IPS DF 6.9 (cell line): ENCODE results near the gene HCRTR2.
"Not testable (repeated sequence)": the region's sequence is repeated elsewhere in the genome, so short reads cannot be mapped to it uniquely, and the experiment has no call there.

ENCODE experiments used
- DNase-seq: peaks from one replicate; pipeline ENCODE4 v3.0.0-alpha.2; 2013; ENCODE audit warnings: low read depth, low spot score
- H3K27ac ChIP-seq: one replicate; pipeline ENCODE4 v1.5.1; 2013; ENCODE audit warnings: low read length, control low read depth
- H3K27me3 ChIP-seq: 2 replicates; pipeline ENCODE4 v1.6.1; 2013; ENCODE audit warnings: mild to moderate bottlenecking, low read length; ENCODE audit not compliant: control insufficient read depth, insufficient read depth
- H3K36me3 ChIP-seq: 2 replicates; pipeline ENCODE4 v1.6.1; 2013; ENCODE audit warnings: low read length; ENCODE audit not compliant: control insufficient read depth, insufficient read depth
- H3K4me1 ChIP-seq: 2 replicates; pipeline ENCODE4 v1.6.1; 2013; ENCODE audit warnings: low read length; ENCODE audit not compliant: control insufficient read depth, insufficient read depth
- H3K4me3 ChIP-seq: 2 replicates; pipeline ENCODE4 v1.5.1; 2013; ENCODE audit warnings: mild to moderate bottlenecking, low read length
- H3K9me3 ChIP-seq: 2 replicates; pipeline ENCODE4 v1.6.1; 2013; ENCODE audit warnings: low read length, inconsistent platforms; ENCODE audit not compliant: control insufficient read depth, insufficient read depth
- WGBS: extraction: QIAGEN DNeasy Blood & Tissue Kit; methylation state at CpG from one replicate; pipeline ENCODE4 v1.1.7; 2013; ENCODE audit warnings: mixed read lengths, missing lambda C conversion rate; ENCODE audit not compliant: insufficient read length, insufficient coverage; 5-methylcytosine and 5-hydroxymethylcytosine counted together

HCRTR2 gene

GRCh38 chr6:55212156-55212555 lies 37.8 kb downstream of the HCRTR2 start:
- H3K4me3 ChIP-seq, result no peak overlapping the region
- no peaks in the 10 kb centered on the region for H3K4me1 ChIP-seq
- no peak for DNase-seq
- H3K27me3 ChIP-seq, result no peaks in the 10 kb centered on the region
- H3K36me3 ChIP-seq, result no peaks in the 10 kb centered on the region
- peaks cover 1% of the 10 kb centered on the region; the same call in 1 of the 2 replicates for H3K9me3 ChIP-seq
- H3K27ac ChIP-seq, result no peak overlapping the region
- WGBS, result no CpG with 5 or more reads among the region's 2 CpGs

GRCh38 chr6:55220961-55221360 lies 46.6 kb downstream of the HCRTR2 start:
- Histone ChIP-seq H3K4me1 (no peaks in the 10 kb centered on the region), H3K9me3 (no peaks in the 10 kb centered on the region), H3K27me3 (no peaks in the 10 kb centered on the region), H3K36me3 (no peaks in the 10 kb centered on the region), H3K4me3 (no peak overlapping the region), H3K27ac (no peak overlapping the region)
- DNase-seq, result no peak
- no CpG with 5 or more reads among the region's 3 CpGs for WGBS

- no peaks in the 10 kb centered on the region for H3K9me3 ChIP-seq
- no peaks in the 10 kb centered on the region for H3K4me1 ChIP-seq
- no peak overlapping the region for H3K27ac ChIP-seq
- no peak overlapping the region for H3K4me3 ChIP-seq
- H3K27me3 ChIP-seq, result no peaks in the 10 kb centered on the region
- 100% methylated on average over 1 of the region's 2 CpGs for WGBS
- no peaks in the 10 kb centered on the region for H3K36me3 ChIP-seq
- DNase-seq, result no peak
Observed at GRCh38 chr6:55227862-55228261, 53.5 kb downstream of the HCRTR2 start.

GRCh38 chr6:55239099-55239498 lies 64.8 kb downstream of the HCRTR2 start:
- Histone ChIP-seq H3K9me3 (no peaks in the 10 kb centered on the region), H3K27me3 (no peaks in the 10 kb centered on the region), H3K36me3 (no peaks in the 10 kb centered on the region), H3K4me3 (no peak overlapping the region), H3K4me1 (no peaks in the 10 kb centered on the region), H3K27ac (no peak overlapping the region)
- no CpG with 5 or more reads among the region's 1 CpG for WGBS
- no peak for DNase-seq

- not testable (repeated sequence) for H3K4me3 ChIP-seq, H3K4me1 ChIP-seq, H3K36me3 ChIP-seq, H3K27ac ChIP-seq, H3K27me3 ChIP-seq, H3K9me3 ChIP-seq, DNase-seq
- no CpG with 5 or more reads among the region's 6 CpGs for WGBS
Observed at GRCh38 chr6:55240975-55241605, 66.8 kb downstream of the HCRTR2 start.

- no peaks in the 10 kb centered on the region for H3K4me1 ChIP-seq
- no peak overlapping the region for H3K27ac ChIP-seq
- no peaks in the 10 kb centered on the region for H3K27me3 ChIP-seq
- no peak overlapping the region for H3K4me3 ChIP-seq
- peak; percentile 25 for DNase-seq
- H3K9me3 ChIP-seq, result no peaks in the 10 kb centered on the region
- WGBS, result no CpG with 5 or more reads among the region's 1 CpG
- H3K36me3 ChIP-seq, result no peaks in the 10 kb centered on the region
Observed at GRCh38 chr6:55250400-55250799, 76.1 kb downstream of the HCRTR2 start.

- no peaks in the 10 kb centered on the region for H3K36me3 ChIP-seq
- H3K27ac ChIP-seq, result no peak overlapping the region
- H3K9me3 ChIP-seq, result no peaks in the 10 kb centered on the region
- H3K4me1 ChIP-seq, result no peaks in the 10 kb centered on the region
- no peak for DNase-seq
- no CpG with 5 or more reads among the region's 10 CpGs for WGBS
- no peaks in the 10 kb centered on the region for H3K27me3 ChIP-seq
- H3K4me3 ChIP-seq, result no peak overlapping the region
Observed at GRCh38 chr6:55255113-55255512, 80.8 kb downstream of the HCRTR2 start.

GRCh38 chr6:55260181-55260580 lies 85.9 kb downstream of the HCRTR2 start:
- H3K36me3 ChIP-seq, result no peaks in the 10 kb centered on the region
- no peaks in the 10 kb centered on the region for H3K9me3 ChIP-seq
- no peak for DNase-seq
- H3K27me3 ChIP-seq, result no peaks in the 10 kb centered on the region
- no peak overlapping the region for H3K27ac ChIP-seq
- no CpG with 5 or more reads among the region's 2 CpGs for WGBS
- no peaks in the 10 kb centered on the region for H3K4me1 ChIP-seq
- no peak overlapping the region for H3K4me3 ChIP-seq

GRCh38 chr6:55265409-55266114 lies 91.2 kb downstream of the HCRTR2 start:
- no peaks in the 10 kb centered on the region for H3K27me3 ChIP-seq
- H3K27ac ChIP-seq, result no peak overlapping the region
- no peaks in the 10 kb centered on the region for H3K9me3 ChIP-seq
- DNase-seq, result no peak
- H3K4me3 ChIP-seq, result no peak overlapping the region
- H3K36me3 ChIP-seq, result no peaks in the 10 kb centered on the region
- no CpG with 5 or more reads among the region's 4 CpGs for WGBS
- H3K4me1 ChIP-seq, result no peaks in the 10 kb centered on the region

- WGBS, result no CpG with 5 or more reads among the region's 2 CpGs
- DNase-seq, result no peak
- Histone ChIP-seq H3K27ac (no peak overlapping the region), H3K4me3 (no peak overlapping the region), H3K9me3 (no peaks in the 10 kb centered on the region), H3K27me3 (no peaks in the 10 kb centered on the region), H3K36me3 (no peaks in the 10 kb centered on the region), H3K4me1 (no peaks in the 10 kb centered on the region)
Observed at GRCh38 chr6:55266896-55267295, 92.6 kb downstream of the HCRTR2 start.
